Activated T-cell treated with anti-CD3 and anti-CD28 coated beads for 24 hours (primary cell): Measurements from ENCODE around the gene KRTAP4-11.
"Not testable (repeated sequence)": the region's sequence is repeated elsewhere in the genome, so short reads cannot be mapped to it uniquely, and the experiment has no call there.

Experiments used
- DNase-seq: peaks from one replicate; pipeline ENCODE4 v3.0.0-alpha.2; 2020; ENCODE audit warnings: low read depth

The KRTAP4-11 gene

GRCh38 chr17:41084100-41084856, 33.9 kb downstream of the KRTAP4-11 start, which contains the start of gene KRTAP4-7:
KRTAP4-7 (plus strand) TSS chr17:41084150; CDS start chr17:41084207, 57 bp downstream.
- DNase-seq = not testable (repeated sequence)

GRCh38 chr17:41083427-41083826, 34.7 kb downstream of the KRTAP4-11 start:
- DNase-seq = not testable (repeated sequence)

- DNase-seq = no peak
These were observed 35.5 kb downstream of the KRTAP4-11 start for GRCh38 chr17:41082626-41083025.

GRCh38 chr17:41076788-41077187, 41.4 kb downstream of the KRTAP4-11 start:
- no peak for DNase-seq

- DNase-seq = no peak
These were observed 44.5 kb downstream of the KRTAP4-11 start for GRCh38 chr17:41073676-41074075.

GRCh38 chr17:41071606-41072360, 46.4 kb downstream of the KRTAP4-11 start:
- DNase-seq = no peak

- DNase-seq = no peak
These were observed 49.1 kb downstream of the KRTAP4-11 start for GRCh38 chr17:41069031-41069430.

- no peak for DNase-seq
These were observed 50.9 kb downstream of the KRTAP4-11 start for GRCh38 chr17:41067281-41067680.
